Upper lobe of right lung (tissue), 1 donor: ENCODE data around the gene CD81. TPM values are rescaled to one million over a fixed set of nuclear protein-coding genes. Genes with fewer than 3 reads are reported as not detected.

Source experiments
- ATAC-seq: fragments of 200-7000 bp; cut with Tn5 transposase; one replicate; pipeline ENCODE4 v1.9.1; 2020; ENCODE audit warnings: mild to moderate bottlenecking, moderate library complexity
- DNase-seq: peaks from one replicate; pipeline ENCODE4 v3.0.0-alpha.2; 2020
- H3K27ac ChIP-seq: fragments of 200-600 bp; one replicate; pipeline ENCODE4 v1.8.0; 2022
- H3K27me3 ChIP-seq: fragments of 200-600 bp; one replicate; pipeline ENCODE4 v1.8.0; 2022; ENCODE audit warnings: mild to moderate bottlenecking
- H3K36me3 ChIP-seq: fragments of 200-600 bp; one replicate; pipeline ENCODE4 v1.8.0; 2022
- H3K4me1 ChIP-seq: fragments of 200-600 bp; one replicate; pipeline ENCODE4 v1.8.0; 2022
- H3K4me3 ChIP-seq: fragments of 200-600 bp; one replicate; pipeline ENCODE4 v1.8.0; 2022; ENCODE audit warnings: mild to moderate bottlenecking
- H3K9me3 ChIP-seq: fragments of 200-600 bp; one replicate; pipeline ENCODE4 v1.8.0; 2022
- CTCF ChIP-seq: fragments of 200-600 bp; IDR thresholded peaks from one replicate; pipeline ENCODE4 v1.8.0; 2022; ENCODE audit warnings: antibody characterized with exemption
- intact Hi-C: fragments of 100-400 bp; cut with DNase I; formaldehyde crosslinking; loops from one replicate; pipeline ENCODE4 v1.11.0; 2022
- total RNA-seq: library from RNA; stranded (reverse); fragmentation: NEBNext Ultra II Directional; extraction: Animal tissue kit (Norgen Biotek cat#: 25700); gene quantifications from one replicate; pipeline ENCODE4 v1.2.1, GENCODE V29; 2021
- donor health status: DM: no; HTN: yes; CAD: no; lungs with severe emphysema.

The CD81 gene
- total RNA-seq, 1 donor from 2014 or later: 801 TPM

GRCh38 chr11:2433106-2433925 is 56.2 kb downstream of the CD81 start:
- no peak overlapping the region for H3K27ac ChIP-seq
- no peaks in the 10 kb centered on the region for H3K4me1 ChIP-seq
- H3K4me3 ChIP-seq: no peak overlapping the region
- no peak for TF ChIP-seq CTCF
- no peaks in the 10 kb centered on the region for H3K9me3 ChIP-seq
- no peaks in the 10 kb centered on the region for H3K27me3 ChIP-seq
- DNase-seq (no peak), ATAC-seq (peak; percentile 3)
- no peaks in the 10 kb centered on the region for H3K36me3 ChIP-seq
- intact Hi-C loops: no loop called here

- no peaks in the 10 kb centered on the region for H3K4me1 ChIP-seq
- no peaks in the 10 kb centered on the region for H3K27me3 ChIP-seq
- H3K4me3 ChIP-seq: no peak overlapping the region
- H3K36me3 ChIP-seq: no peaks in the 10 kb centered on the region
- no peak for TF ChIP-seq CTCF
- DNase-seq (no peak), ATAC-seq (peak; percentile 7)
- H3K27ac ChIP-seq: no peak overlapping the region
- intact Hi-C loops: no loop called here
- no peaks in the 10 kb centered on the region for H3K9me3 ChIP-seq
These were observed 56.9 kb downstream of the CD81 start for GRCh38 chr11:2434008-2434407.

- intact Hi-C loops: no loop called here
- no peaks in the 10 kb centered on the region for H3K27me3 ChIP-seq
These were observed 57.6 kb downstream of the CD81 start for GRCh38 chr11:2434506-2435255.

GRCh38 chr11:2435288-2436012 is 58.3 kb downstream of the CD81 start:
- ATAC-seq: no peak
- intact Hi-C loops: no loop called here
- no peaks in the 10 kb centered on the region for H3K9me3 ChIP-seq
- DNase-seq: no peak
- TF ChIP-seq CTCF: no peak
- no peaks in the 10 kb centered on the region for H3K27me3 ChIP-seq
- H3K36me3 ChIP-seq: no peaks in the 10 kb centered on the region
- no peak overlapping the region for H3K27ac ChIP-seq
- H3K4me1 ChIP-seq: no peaks in the 10 kb centered on the region
- no peak overlapping the region for H3K4me3 ChIP-seq

More at GRCh38 chr11:2434506-2435255, 57.6 kb downstream of the CD81 start:
- Histone ChIP-seq H3K4me1 (no peaks in the 10 kb centered on the region), H3K4me3 (no peak overlapping the region), H3K9me3 (no peaks in the 10 kb centered on the region), H3K36me3 (no peaks in the 10 kb centered on the region), H3K27ac (no peak overlapping the region)
- no peak for DNase-seq
- no peak for ATAC-seq
- TF ChIP-seq CTCF: no peak

- H3K36me3 ChIP-seq: no peaks in the 10 kb centered on the region
- no peak for ATAC-seq
- intact Hi-C loops: no loop called here
- no peak for TF ChIP-seq CTCF
- H3K4me1 ChIP-seq: no peaks in the 10 kb centered on the region
- H3K4me3 ChIP-seq: no peak overlapping the region
- H3K27me3 ChIP-seq: no peaks in the 10 kb centered on the region
- no peak overlapping the region for H3K27ac ChIP-seq
- DNase-seq: no peak
- no peaks in the 10 kb centered on the region for H3K9me3 ChIP-seq
These were observed 59.0 kb downstream of the CD81 start for GRCh38 chr11:2436013-2436520.
